Measurements from ENCODE around the gene APBA2. TPM values are rescaled to one million over a fixed set of nuclear protein-coding genes. Genes with fewer than 3 reads are reported as not detected.

The APBA2 gene
- total and polyA plus RNA-seq, 12 donors, result 0.16 to 0.85 (median 0.46) TPM

DNA sequence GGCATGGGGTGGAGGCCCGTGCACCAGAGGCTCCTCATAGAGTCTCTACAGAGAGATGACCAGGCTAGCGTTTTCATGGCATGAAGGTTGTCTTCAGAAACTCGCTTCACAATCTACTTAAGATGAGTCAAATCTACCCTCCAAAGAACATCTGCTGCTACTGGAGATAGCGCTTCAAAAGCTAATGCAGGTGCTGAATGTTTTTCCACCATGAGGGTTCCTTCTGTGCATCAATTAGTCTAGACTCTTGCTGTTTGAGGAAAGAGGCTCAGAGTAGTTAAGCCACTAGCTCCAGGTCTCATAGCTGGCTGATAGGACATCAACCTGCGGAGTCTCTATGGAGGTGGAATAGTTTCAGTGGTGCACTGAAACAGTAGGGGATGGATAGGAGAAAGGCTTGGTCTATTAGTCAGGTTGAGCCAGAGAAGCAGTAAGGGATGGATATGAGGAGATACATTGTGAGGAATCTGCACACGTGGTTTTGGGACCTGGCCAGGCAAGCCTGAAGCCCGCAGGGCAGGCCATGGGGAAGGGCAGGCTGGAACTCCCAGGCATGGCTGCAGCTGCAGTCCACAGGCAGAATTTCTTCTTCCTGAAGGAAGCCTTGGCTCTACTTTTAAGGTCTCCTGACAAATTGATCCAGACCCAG, 117.5 kb downstream of the APBA2 start:
- DNase-seq (no peak), ATAC-seq (no peak)
- Histone ChIP-seq H3K9me3 (peaks cover 0 to 4% (median 0%) of the 10 kb centered on the region in 11 donors), H3K36me3 (no peaks in the 10 kb centered on the region), H3K27ac (no peak overlapping the region), H3K4me1 (no peaks in the 10 kb centered on the region), H3K4me3 (no peak overlapping the region), H3K27me3 (peaks cover 0 to 7% (median 0%) of the 10 kb centered on the region in 7 donors)
- WGBS, 2 donors, result 89 to 93% methylated on average over 7 of the region's 7 CpGs
- TF ChIP-seq, protein P1, sequence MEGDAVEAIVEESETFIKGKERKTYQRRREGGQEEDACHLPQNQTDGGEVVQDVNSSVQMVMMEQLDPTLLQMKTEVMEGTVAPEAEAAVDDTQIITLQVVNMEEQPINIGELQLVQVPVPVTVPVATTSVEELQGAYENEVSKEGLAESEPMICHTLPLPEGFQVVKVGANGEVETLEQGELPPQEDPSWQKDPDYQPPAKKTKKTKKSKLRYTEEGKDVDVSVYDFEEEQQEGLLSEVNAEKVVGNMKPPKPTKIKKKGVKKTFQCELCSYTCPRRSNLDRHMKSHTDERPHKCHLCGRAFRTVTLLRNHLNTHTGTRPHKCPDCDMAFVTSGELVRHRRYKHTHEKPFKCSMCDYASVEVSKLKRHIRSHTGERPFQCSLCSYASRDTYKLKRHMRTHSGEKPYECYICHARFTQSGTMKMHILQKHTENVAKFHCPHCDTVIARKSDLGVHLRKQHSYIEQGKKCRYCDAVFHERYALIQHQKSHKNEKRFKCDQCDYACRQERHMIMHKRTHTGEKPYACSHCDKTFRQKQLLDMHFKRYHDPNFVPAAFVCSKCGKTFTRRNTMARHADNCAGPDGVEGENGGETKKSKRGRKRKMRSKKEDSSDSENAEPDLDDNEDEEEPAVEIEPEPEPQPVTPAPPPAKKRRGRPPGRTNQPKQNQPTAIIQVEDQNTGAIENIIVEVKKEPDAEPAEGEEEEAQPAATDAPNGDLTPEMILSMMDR (IDR thresholded peaks at IDR 0.05), result no peak
- intact Hi-C loops (cut with DNase I), result loop anchor here in 1 of 10 donors (10.0 kb wide), 1 partner anchor 61 kb away; no protein-coding TSS in a partner anchor

GRCh38 chr15:29003840-29004233, 118.1 kb downstream of the APBA2 start:
- no peak for ATAC-seq
- Histone ChIP-seq H3K9me3 (peaks cover 0 to 4% (median 0%) of the 10 kb centered on the region in 11 donors), H3K4me1 (no peaks in the 10 kb centered on the region), H3K27me3 (peaks cover 0 to 7% (median 0%) of the 10 kb centered on the region in 7 donors), H3K36me3 (no peaks in the 10 kb centered on the region), H3K4me3 (no peak overlapping the region), H3K27ac (no peak overlapping the region)
- intact Hi-C loops (cut with DNase I), result loop anchor here in 1 of 10 donors (10.0 kb wide), 1 partner anchor 61 kb away; no protein-coding TSS in a partner anchor
- TF ChIP-seq, protein P1 (IDR thresholded peaks at IDR 0.05), result no peak
- no peak for DNase-seq
- WGBS, 2 donors, result 78 to 81% methylated on average over 2 of the region's 2 CpGs

DNA sequence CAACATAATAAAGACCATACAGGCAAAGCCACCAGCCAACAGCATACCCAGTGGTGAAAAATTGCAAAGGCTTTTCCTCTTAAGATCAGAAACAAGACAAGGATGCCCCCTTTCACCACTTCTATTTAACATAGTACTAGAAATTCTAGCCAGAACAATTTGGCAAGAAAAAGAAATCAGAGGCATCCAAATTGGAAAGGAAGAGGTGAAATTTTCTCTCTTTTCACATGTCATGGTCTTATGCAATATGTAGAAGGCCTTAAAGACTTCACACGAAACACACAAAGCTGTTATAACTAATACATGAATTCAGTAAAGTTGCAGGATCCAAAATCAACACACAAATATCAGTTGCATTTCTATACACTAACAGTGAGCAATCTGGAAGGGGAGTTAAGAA, 120.2 kb downstream of the APBA2 start:
- ATAC-seq (no peak), DNase-seq (no peak)
- WGBS, 2 donors, result 98 to 100% methylated on average over 1 of the region's 1 CpG
- Histone ChIP-seq H3K27ac (no peak overlapping the region), H3K27me3 (peaks cover 0 to 7% (median 0%) of the 10 kb centered on the region in 7 donors), H3K36me3 (no peaks in the 10 kb centered on the region), H3K9me3 (peaks cover 0 to 4% (median 0%) of the 10 kb centered on the region in 11 donors), H3K4me1 (no peaks in the 10 kb centered on the region), H3K4me3 (no peak overlapping the region)
- TF ChIP-seq, protein P1 (IDR thresholded peaks at IDR 0.05), result no peak
- intact Hi-C loops (cut with DNase I), result loop anchor here in 1 of 10 donors (10.0 kb wide), 1 partner anchor 59 kb away; no protein-coding TSS in a partner anchor

DNA sequence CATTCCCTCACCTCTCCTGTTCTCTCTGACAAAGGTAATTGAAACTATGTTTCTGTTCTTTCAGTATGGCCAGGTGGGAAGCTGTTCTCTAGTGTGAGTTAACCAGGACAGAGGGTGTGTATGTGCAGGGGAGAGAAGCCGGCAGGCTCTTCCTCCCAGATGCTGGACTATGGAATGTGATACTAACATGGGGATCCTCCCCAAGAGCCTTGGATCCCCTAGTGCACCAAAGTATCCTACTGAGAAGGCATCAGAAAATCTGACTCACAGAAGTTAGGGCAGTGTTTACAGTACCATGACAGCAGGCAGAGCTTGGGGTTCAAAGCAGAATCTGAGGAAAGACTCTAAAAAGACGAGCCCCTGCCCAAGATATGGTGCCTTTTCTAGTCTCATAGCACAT, 123.1 kb downstream of the APBA2 start:
- DNase-seq, result no peak
- Histone ChIP-seq H3K27me3 (peaks cover 0 to 7% (median 0%) of the 10 kb centered on the region in 7 donors), H3K9me3 (peaks cover 0 to 4% (median 0%) of the 10 kb centered on the region in 11 donors), H3K4me3 (no peak overlapping the region), H3K4me1 (no peaks in the 10 kb centered on the region), H3K36me3 (no peaks in the 10 kb centered on the region), H3K27ac (no peak overlapping the region)
- TF ChIP-seq, protein P1 (IDR thresholded peaks at IDR 0.05), result no peak
- 65 to 69% methylated on average over 2 of the region's 2 CpGs for WGBS, 2 donors
- no peak for ATAC-seq
- intact Hi-C loops (cut with DNase I), result loop anchor here in 1 of 10 donors (10.0 kb wide), 1 partner anchor 56 kb away; no protein-coding TSS in a partner anchor

Measured in heart right ventricle (tissue), 16 donors.